Pancreas (tissue), 10 donors: Measurements from ENCODE around the gene SYNC. TPM values are rescaled to one million over a fixed set of nuclear protein-coding genes. Genes with fewer than 3 reads are reported as not detected.
"Not testable (repeated sequence)": the region's sequence is repeated elsewhere in the genome, so short reads cannot be mapped to it uniquely, and the experiment has no call there.

Experiments used
- ATAC-seq, 4 donors: fragments of 200-7000 bp; cut with Tn5 transposase; one replicate each; pipeline versions ENCODE4 v1.8.0 to v1.9.1; 2020; ENCODE audit warnings: mild to moderate bottlenecking in 4 of 4, moderate library complexity in 4 of 4
- DNase-seq, 6 donors: peaks; one replicate each; pipeline ENCODE4 v3.0.0-alpha.2; 2020
- FAIRE-seq: peaks from 2 replicates; lab custom pipeline; 2012; peaks lifted over from hg19 to GRCh38; lab: Jason Lieb, UNC
- H3K27ac ChIP-seq, 4 donors: fragments of 200-600 bp; sonication (generic); 1 replicate in 3 of 4; 2 replicates in 1 of 4; pipeline versions ENCODE4 v1.5.0 to v1.8.0; 2020
- H3K27me3 ChIP-seq, 4 donors: fragments of 200-600 bp; one replicate each; pipeline ENCODE4 v1.8.0; 2021
- H3K36me3 ChIP-seq, 3 donors: fragments of 200-600 bp; sonication (generic) in 1 of 3; one replicate each; pipeline versions ENCODE4 v1.5.0 to v1.8.0; 2020 to 2021
- H3K4me1 ChIP-seq, 3 donors: fragments of 200-600 bp; one replicate each; pipeline ENCODE4 v1.8.0; 2021
- H3K4me3 ChIP-seq, 4 donors: fragments of 200-600 bp; sonication (generic) in 2 of 4; one replicate each; pipeline versions ENCODE4 v1.5.0 to v1.8.0; 2020 to 2021
- H3K9me3 ChIP-seq, 4 donors: fragments of 200-600 bp; one replicate each; pipeline ENCODE4 v1.8.0; 2021
- WGBS, 2 donors: extraction: QIAGEN DNeasy Blood & Tissue Kit; methylation state at CpG; one replicate each; pipeline ENCODE4 v1.1.7; 2013; 5-methylcytosine and 5-hydroxymethylcytosine counted together
- intact Hi-C, 3 donors: fragments of 100-400 bp; cut with DNase I; formaldehyde crosslinking; loops; one replicate each; pipeline versions ENCODE4 v1.11.1 to v1.14.2; 2022
- polyA plus RNA-seq, 2 donors: library from polyadenylated mRNA; stranded (reverse); fragments of 200-250 nt; gene quantifications; one replicate each; pipeline ENCODE4 v1.2.3, GENCODE V29; 2013
- total RNA-seq, 6 donors: library from RNA; stranded (reverse); fragmentation: NEBNext Ultra II Directional in 4 of 6; extraction: Animal tissue kit (Norgen Biotek cat#: 25700) in 4 of 6; gene quantifications; one replicate each; pipeline versions ENCODE4 v1.2.1 to v1.2.4, GENCODE V29; 2021 to 2023
- TF ChIP-seq, protein P1 (sequence below), 4 donors: fragments of 200-600 bp; sonication (generic) in 3 of 4; IDR thresholded peaks; one replicate each; pipeline versions ENCODE4 v1.5.0 to v1.8.0; 2021; ENCODE audit warnings: antibody characterized with exemption in 4 of 4
- donor health status: healthy with polysubstance abuse.
- donor health status: DM: no; HTN: no; CAD: no; lungs with moderate emphysema.
- donor health status: DM: no; HTN: no; CAD: no.
- donor health status: control.
- donor health status: control.
- donor health status: Bipolar disorder and iron deficiency.
- donor health status: DM: yes; HTN: yes; CAD: no.
- donor health status: DM: no; HTN: no; CAD: no.
- donor health status: DM: no; HTN: no; CAD: no.
- donor health status: DM: yes; HTN: yes; CAD: no.

Gene SYNC
- total and polyA plus RNA-seq, 8 donors, result 0.28 to 1.3 (median 0.71) TPM

- TF ChIP-seq, protein P1, sequence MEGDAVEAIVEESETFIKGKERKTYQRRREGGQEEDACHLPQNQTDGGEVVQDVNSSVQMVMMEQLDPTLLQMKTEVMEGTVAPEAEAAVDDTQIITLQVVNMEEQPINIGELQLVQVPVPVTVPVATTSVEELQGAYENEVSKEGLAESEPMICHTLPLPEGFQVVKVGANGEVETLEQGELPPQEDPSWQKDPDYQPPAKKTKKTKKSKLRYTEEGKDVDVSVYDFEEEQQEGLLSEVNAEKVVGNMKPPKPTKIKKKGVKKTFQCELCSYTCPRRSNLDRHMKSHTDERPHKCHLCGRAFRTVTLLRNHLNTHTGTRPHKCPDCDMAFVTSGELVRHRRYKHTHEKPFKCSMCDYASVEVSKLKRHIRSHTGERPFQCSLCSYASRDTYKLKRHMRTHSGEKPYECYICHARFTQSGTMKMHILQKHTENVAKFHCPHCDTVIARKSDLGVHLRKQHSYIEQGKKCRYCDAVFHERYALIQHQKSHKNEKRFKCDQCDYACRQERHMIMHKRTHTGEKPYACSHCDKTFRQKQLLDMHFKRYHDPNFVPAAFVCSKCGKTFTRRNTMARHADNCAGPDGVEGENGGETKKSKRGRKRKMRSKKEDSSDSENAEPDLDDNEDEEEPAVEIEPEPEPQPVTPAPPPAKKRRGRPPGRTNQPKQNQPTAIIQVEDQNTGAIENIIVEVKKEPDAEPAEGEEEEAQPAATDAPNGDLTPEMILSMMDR (IDR thresholded peaks at IDR 0.05), result no peak
- H3K4me1 ChIP-seq, result peaks cover 0 to 3% (median 0%) of the 10 kb centered on the region in 3 donors
- WGBS, 2 donors, result 90 to 95% methylated on average over 7 of the region's 7 CpGs
- intact Hi-C loops, result loop anchor here in 1 of 3 donors (5.0 kb wide), 1 partner anchor 167 kb away; the partner anchor contains the start of gene FNDC5
- DNase-seq (no peak), FAIRE-seq (no peak), ATAC-seq (no peak)
- H3K36me3 ChIP-seq, result no peaks in the 10 kb centered on the region
- H3K27me3 ChIP-seq, result no peaks in the 10 kb centered on the region
- H3K27ac ChIP-seq, result no peak overlapping the region
- no peak overlapping the region for H3K4me3 ChIP-seq
- H3K9me3 ChIP-seq, result no peaks in the 10 kb centered on the region
Observed at GRCh38 chr1:32705516-32705915, 2.9 kb upstream of the SYNC start.

DNA sequence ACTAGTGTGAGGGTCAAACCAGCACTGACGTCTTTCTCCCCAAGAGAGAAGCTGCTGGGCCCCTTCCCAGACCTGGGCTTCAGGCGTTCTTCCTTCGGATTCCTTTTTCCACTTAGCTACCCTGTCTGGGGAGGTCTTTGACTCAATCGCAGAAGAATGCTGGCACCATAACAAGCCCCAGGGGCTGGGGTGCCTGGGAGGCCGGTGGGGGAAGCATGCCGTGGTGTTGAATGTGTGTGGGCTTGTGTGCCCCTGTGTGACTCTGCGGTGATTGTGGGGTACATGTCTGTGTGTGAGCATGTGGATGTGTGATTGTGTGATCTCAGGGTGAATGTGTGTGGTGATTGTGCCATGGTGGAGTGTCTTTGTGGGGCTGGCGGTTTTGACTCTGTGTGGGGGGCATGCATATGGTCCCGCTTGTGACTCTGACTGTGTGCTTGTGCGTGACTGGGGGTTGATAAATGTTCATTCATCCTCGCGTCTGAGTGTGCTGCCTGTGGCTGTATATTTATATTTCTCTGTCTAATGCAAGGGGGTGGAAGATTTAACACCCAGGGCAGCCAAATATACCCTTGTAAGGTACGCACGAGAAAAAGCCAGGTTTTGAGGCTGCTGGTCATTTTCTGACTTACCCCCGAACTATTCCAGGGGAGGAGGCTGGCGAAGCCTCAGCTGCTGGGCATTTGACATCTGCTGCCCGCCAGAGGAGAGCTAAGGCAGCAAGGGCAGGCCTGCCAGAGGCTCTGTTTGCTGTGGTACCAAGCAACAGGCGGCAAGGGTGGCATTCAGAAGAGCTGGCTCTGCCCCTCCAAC is 1.1 kb upstream of the SYNC start:
- H3K9me3 ChIP-seq, result no peaks in the 10 kb centered on the region
- ATAC-seq (peak; percentile 14 to 35 (median 28)), FAIRE-seq (no peak), DNase-seq (peak in 1 of 6 donors; percentile 50)
- no peaks in the 10 kb centered on the region for H3K36me3 ChIP-seq
- H3K27me3 ChIP-seq, result no peaks in the 10 kb centered on the region
- TF ChIP-seq, protein P1 (IDR thresholded peaks at IDR 0.05), result no peak
- 64 to 66% methylated on average over 18 of the region's 18 CpGs for WGBS, 2 donors
- intact Hi-C loops, result no loop called here
- H3K27ac ChIP-seq, result no peak overlapping the region
- peaks cover 0 to 3% (median 0%) of the 10 kb centered on the region in 3 donors for H3K4me1 ChIP-seq
- H3K4me3 ChIP-seq, result peak overlapping the region in 1 of 4 donors; percentile 55

DNA sequence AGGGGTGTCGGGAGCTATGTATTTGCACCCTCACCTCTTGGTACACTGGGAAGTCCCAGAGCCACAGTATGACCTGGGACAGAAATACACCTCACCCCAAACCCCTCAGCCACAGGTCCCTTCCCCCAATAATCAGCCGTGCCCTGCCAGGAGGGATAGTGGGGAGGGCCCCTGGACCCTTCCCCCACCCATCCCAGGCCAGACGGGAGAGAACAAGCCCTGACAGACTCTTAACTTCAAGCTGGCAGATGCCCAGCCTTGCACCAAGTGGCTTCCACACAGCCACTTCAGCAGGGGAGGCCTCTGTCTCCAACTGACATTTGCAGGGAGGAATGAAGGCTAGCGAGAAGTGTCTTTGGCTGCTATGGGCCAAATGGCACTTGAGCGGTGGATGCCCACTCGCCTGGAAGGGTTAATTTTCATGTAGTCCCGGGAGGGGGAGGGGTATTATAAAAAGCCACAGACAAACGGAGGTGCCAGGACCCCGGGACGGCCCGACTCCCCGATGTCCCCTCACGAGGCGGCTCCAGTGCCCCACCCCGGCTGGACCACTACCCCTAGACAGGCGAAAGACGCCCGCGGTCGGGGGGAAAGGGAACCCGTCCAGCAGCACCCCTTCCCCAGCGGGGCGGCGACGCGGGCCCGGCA is 495 bp downstream of the SYNC start:
- Histone ChIP-seq H3K36me3 (no peaks in the 10 kb centered on the region), H3K27ac (no peak overlapping the region), H3K27me3 (no peaks in the 10 kb centered on the region), H3K4me3 (peak overlapping the region; percentile 26 to 80 (median 45)), H3K9me3 (no peaks in the 10 kb centered on the region), H3K4me1 (peaks cover 0 to 3% (median 0%) of the 10 kb centered on the region in 3 donors)
- peak in 3 of 4 donors; percentile 11 to 19 (median 14) for ATAC-seq
- no peak for FAIRE-seq
- peak in 2 of 6 donors; percentile 59 to 81 for DNase-seq
- TF ChIP-seq, protein P1 (IDR thresholded peaks at IDR 0.05), result no peak
- 11 to 18% methylated on average over 13 to 27 of the region's 27 CpGs for WGBS, 2 donors
- intact Hi-C loops, result no loop called here

DNA sequence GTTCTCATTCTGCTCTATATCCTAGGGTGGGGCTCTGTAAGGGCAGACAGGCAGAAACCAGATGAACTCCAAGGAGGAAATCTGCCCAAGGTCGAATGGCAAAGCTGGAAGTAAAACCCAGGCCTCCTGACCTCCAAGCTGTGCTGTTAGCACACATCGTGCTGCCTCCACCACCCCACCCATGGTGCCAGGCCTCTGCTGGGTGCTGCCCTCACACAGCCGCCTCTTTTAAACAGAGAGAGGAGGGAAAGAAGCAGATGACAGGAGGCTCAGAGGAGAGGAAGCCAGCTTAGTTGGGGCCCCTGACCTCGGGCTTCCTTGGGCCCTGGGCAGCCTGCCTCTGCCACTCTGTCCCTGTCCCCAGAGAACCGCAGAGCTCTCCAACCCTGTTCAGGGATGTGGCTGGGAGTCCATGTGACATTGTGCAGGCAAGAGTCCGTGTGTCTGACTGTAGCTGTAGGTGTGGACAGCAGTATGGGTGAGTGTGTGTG is 1.1 kb downstream of the SYNC start:
- intact Hi-C loops, result no loop called here
- FAIRE-seq, result no peak
- Histone ChIP-seq H3K27me3 (no peaks in the 10 kb centered on the region), H3K4me3 (no peak overlapping the region), H3K36me3 (no peaks in the 10 kb centered on the region), H3K4me1 (peaks cover 0 to 3% (median 0%) of the 10 kb centered on the region in 3 donors), H3K27ac (no peak overlapping the region), H3K9me3 (no peaks in the 10 kb centered on the region)
- TF ChIP-seq, protein P1 (IDR thresholded peaks at IDR 0.05), result no peak
- peak in 1 of 6 donors; percentile 52 for DNase-seq
- WGBS, 2 donors, result 46 to 54% methylated on average over 6 of the region's 6 CpGs
- peak in 3 of 4 donors; percentile 4 to 6 (median 5) for ATAC-seq

GRCh38 chr1:32696996-32697395 is 5.6 kb downstream of the SYNC start:
- ATAC-seq, FAIRE-seq, H3K27me3 ChIP-seq, H3K9me3 ChIP-seq, intact Hi-C loops, H3K36me3 ChIP-seq, H3K4me1 ChIP-seq, H3K4me3 ChIP-seq, H3K27ac ChIP-seq: not testable (repeated sequence)
- DNase-seq, result peak in 1 of 6 donors; percentile 7
- WGBS, 2 donors, result 92 to 97% methylated on average over 8 of the region's 8 CpGs
